Prostate gland (tissue), 2 donors: ENCODE results near the gene BLOC1S3. TPM values are rescaled to one million over a fixed set of nuclear protein-coding genes. Genes with fewer than 3 reads are reported as not detected.

Experiments
- DNase-seq: peaks from one replicate; pipeline ENCODE4 v3.0.0-alpha.2; 2019; ENCODE audit warnings: low spot score
- H3K27ac ChIP-seq, 2 donors: fragments of 200-600 bp; sonication (generic); 2 replicates each; pipeline ENCODE4 v1.5.1; 2017 to 2019
- H3K27me3 ChIP-seq: fragments of 200-600 bp; sonication (generic); replicated peaks from 2 replicates; pipeline ENCODE4 v1.5.1; 2019; ENCODE audit not compliant: insufficient read depth
- H3K36me3 ChIP-seq, 2 donors: fragments of 200-600 bp; sonication (generic); 1 replicate in 1 of 2; 2 replicates in 1 of 2; pipeline versions ENCODE4 v1.5.1 to v1.8.1; 2017 to 2019
- H3K4me1 ChIP-seq: fragments of 200-600 bp; sonication (generic); replicated peaks from 2 replicates; pipeline ENCODE4 v1.5.1; 2019
- H3K4me3 ChIP-seq, 2 donors: fragments of 200-600 bp; sonication (generic); 2 replicates each; pipeline ENCODE4 v1.5.1; 2017 to 2019
- H3K9me3 ChIP-seq: fragments of 200-600 bp; sonication (generic); 2 replicates; pipeline ENCODE4 v1.5.1; 2017
- CTCF ChIP-seq, 4 experiments: fragments of 200-600 bp in 2 of 4; fragments of 450-650 bp in 2 of 4; sonication (generic) in 2 of 4; IDR thresholded peaks; 1 replicate in 3 of 4; 2 replicates in 1 of 4; pipeline ENCODE4 v1.5.1; 2016 to 2019; ENCODE audit warnings: antibody characterized with exemption in 4 of 4, mild to moderate bottlenecking in 2 of 4, moderate library complexity in 2 of 4
- POLR2A ChIP-seq: fragments of 450-650 bp; IDR thresholded peaks from one replicate; pipeline ENCODE4 v1.6.1; 2016; ENCODE audit warnings: antibody characterized with exemption, mild to moderate bottlenecking
- POLR2AphosphoS5 ChIP-seq: sonication (generic); formaldehyde crosslinking; IDR thresholded peaks from one replicate; pipeline ENCODE4 v1.6.1; 2017; ENCODE audit warnings: antibody characterized with exemption
- WGBS: methylation state at CpG from one replicate; pipeline ENCODE4 v1.1.5; 2018; 5-methylcytosine and 5-hydroxymethylcytosine counted together
- intact Hi-C: fragments of 100-400 bp; cut with DNase I; formaldehyde crosslinking; loops from one replicate; pipeline ENCODE4 v1.14.2; 2022
- total RNA-seq, 2 donors: library from RNA; depleted of rRNA; stranded (reverse); fragments of >200 nt; gene quantifications; one replicate each; pipeline ENCODE4 v1.1.0, GENCODE V29; 2016

Gene BLOC1S3
- total RNA-seq, 2 donors from 2014 or later = 21.4 to 30.4 TPM

GRCh38 chr19:45149129-45149528 lies 29.5 kb upstream of the BLOC1S3 start:
- Histone ChIP-seq H3K27ac (no peak overlapping the region), H3K4me3 (no peak overlapping the region), H3K4me1 (peaks cover 19% of the 10 kb centered on the region), H3K27me3 (peaks cover 2% of the 10 kb centered on the region), H3K36me3 (peaks cover 0 to 4% of the 10 kb centered on the region in 2 donors), H3K9me3 (no peaks in the 10 kb centered on the region)
- TF ChIP-seq POLR2AphosphoS5 = no peak
- no peak for TF ChIP-seq POLR2A
- no peak for TF ChIP-seq CTCF (IDR thresholded peaks at IDR 0.05)
- DNase-seq = no peak
- intact Hi-C loops = no loop called here
- WGBS = 85% methylated on average over 9 of the region's 9 CpGs

GRCh38 chr19:45150180-45150579 lies 28.4 kb upstream of the BLOC1S3 start:
- 90% methylated on average over 4 of the region's 4 CpGs for WGBS
- Histone ChIP-seq H3K27ac (no peak overlapping the region), H3K4me3 (no peak overlapping the region), H3K27me3 (peaks cover 2% of the 10 kb centered on the region), H3K9me3 (no peaks in the 10 kb centered on the region), H3K36me3 (no peaks in the 10 kb centered on the region), H3K4me1 (peaks cover 19% of the 10 kb centered on the region)
- intact Hi-C loops = no loop called here
- TF ChIP-seq POLR2A = no peak
- TF ChIP-seq POLR2AphosphoS5 = no peak
- no peak for TF ChIP-seq CTCF (IDR thresholded peaks at IDR 0.05)
- no peak for DNase-seq

GRCh38 chr19:45150751-45151281 lies 27.8 kb upstream of the BLOC1S3 start:
- no peaks in the 10 kb centered on the region for H3K9me3 ChIP-seq
- intact Hi-C loops = no loop called here
- no peak for TF ChIP-seq CTCF (IDR thresholded peaks at IDR 0.05)
- no peak for TF ChIP-seq POLR2AphosphoS5
- TF ChIP-seq POLR2A = no peak
- H3K36me3 ChIP-seq = no peaks in the 10 kb centered on the region
- DNase-seq = no peak
- no peak overlapping the region for H3K27ac ChIP-seq
- H3K4me3 ChIP-seq = no peak overlapping the region
- WGBS = 57% methylated on average over 3 of the region's 4 CpGs
- peaks cover 19% of the 10 kb centered on the region for H3K4me1 ChIP-seq
- peaks cover 2% of the 10 kb centered on the region for H3K27me3 ChIP-seq

GRCh38 chr19:45151320-45151719 lies 27.3 kb upstream of the BLOC1S3 start:
- TF ChIP-seq POLR2A = no peak
- no peak for TF ChIP-seq POLR2AphosphoS5
- no peak for TF ChIP-seq CTCF (IDR thresholded peaks at IDR 0.05)
- Histone ChIP-seq H3K9me3 (no peaks in the 10 kb centered on the region), H3K36me3 (no peaks in the 10 kb centered on the region), H3K27ac (no peak overlapping the region), H3K4me1 (peaks cover 19% of the 10 kb centered on the region), H3K27me3 (peaks cover 2% of the 10 kb centered on the region), H3K4me3 (no peak overlapping the region)
- WGBS = 79% methylated on average over 7 of the region's 7 CpGs
- no peak for DNase-seq
- intact Hi-C loops = no loop called here

- Histone ChIP-seq H3K36me3 (no peaks in the 10 kb centered on the region), H3K9me3 (no peaks in the 10 kb centered on the region), H3K27me3 (peaks cover 2% of the 10 kb centered on the region), H3K4me3 (no peak overlapping the region), H3K4me1 (peaks cover 19% of the 10 kb centered on the region), H3K27ac (no peak overlapping the region)
- TF ChIP-seq CTCF (IDR thresholded peaks at IDR 0.05) (no peak), POLR2AphosphoS5 (no peak), POLR2A (no peak)
- no peak for DNase-seq
- intact Hi-C loops = no loop called here
- 25% methylated on average over 22 of the region's 64 CpGs for WGBS
These were observed 26.6 kb upstream of the BLOC1S3 start for GRCh38 chr19:45151821-45152503.
